ENCODE data around the gene CDC20.

- TF ChIP-seq CTCF (IDR thresholded peaks at IDR 0.05) (no peak), EZH2 (IDR thresholded peaks at IDR 0.05; ENCODE audit: borderline replicate concordance, insufficient read depth, low read depth, low read length, poor library complexity, severe bottlenecking) (no peak)
These were observed 5.2 kb downstream of the CDC20 start for GRCh38 chr1:43363935-43364525.
